Measurements from ENCODE around the gene APOM.
A peak's percentile ranks its signal among the peaks of the same experiment; 100 is the strongest.

The APOM gene

GRCh38 chr6:31642798-31643570 lies 12.7 kb upstream of the APOM start:
- Histone ChIP-seq H3K36me3 (ENCODE audit: control insufficient read depth, insufficient read depth, low read length) (peaks cover 54% of the 10 kb centered on the region), H3K27me3 (ENCODE audit: control insufficient read depth, insufficient read depth, low read length) (no peaks in the 10 kb centered on the region), H3K4me1 (ENCODE audit: control insufficient read depth, insufficient read depth, low read length) (no peaks in the 10 kb centered on the region), H3K27ac (ENCODE audit: low read length) (no peak overlapping the region), H3K9me3 (ENCODE audit: control insufficient read depth, insufficient read depth, low read length) (no peaks in the 10 kb centered on the region), H3K4me3 (ENCODE audit: low read length) (no peak overlapping the region)
- WGBS (ENCODE audit: insufficient coverage, insufficient read length): no CpG with 5 or more reads among the region's 6 CpGs
- DNase-seq (ENCODE audit: low read depth, low spot score): no peak

- WGBS (ENCODE audit: insufficient coverage, insufficient read length): no CpG with 5 or more reads among the region's 17 CpGs
- H3K9me3 ChIP-seq (ENCODE audit: control insufficient read depth, insufficient read depth, low read length): no peaks in the 10 kb centered on the region
- DNase-seq (ENCODE audit: low read depth, low spot score): no peak
- H3K4me1 ChIP-seq (ENCODE audit: control insufficient read depth, insufficient read depth, low read length): no peaks in the 10 kb centered on the region
- H3K27ac ChIP-seq (ENCODE audit: low read length): no peak overlapping the region
- peaks cover 59% of the 10 kb centered on the region for H3K36me3 ChIP-seq (ENCODE audit: control insufficient read depth, insufficient read depth, low read length)
- no peaks in the 10 kb centered on the region for H3K27me3 ChIP-seq (ENCODE audit: control insufficient read depth, insufficient read depth, low read length)
- H3K4me3 ChIP-seq (ENCODE audit: low read length): no peak overlapping the region
Observed at GRCh38 chr6:31643818-31644454, 11.8 kb upstream of the APOM start.

GRCh38 chr6:31645325-31645724 lies 10.4 kb upstream of the APOM start:
- DNase-seq (ENCODE audit: low read depth, low spot score): no peak
- no CpG with 5 or more reads among the region's 9 CpGs for WGBS (ENCODE audit: insufficient coverage, insufficient read length)

GRCh38 chr6:31651602-31652191 lies 4.0 kb upstream of the APOM start:
- Histone ChIP-seq H3K27ac (ENCODE audit: low read length) (no peak overlapping the region), H3K4me1 (ENCODE audit: control insufficient read depth, insufficient read depth, low read length) (no peaks in the 10 kb centered on the region), H3K36me3 (ENCODE audit: control insufficient read depth, insufficient read depth, low read length) (peaks cover 11% of the 10 kb centered on the region; the same call in 1 of the 2 replicates), H3K4me3 (ENCODE audit: low read length) (peak overlapping the region; percentile 90), H3K27me3 (ENCODE audit: control insufficient read depth, insufficient read depth, low read length) (no peaks in the 10 kb centered on the region), H3K9me3 (ENCODE audit: control insufficient read depth, insufficient read depth, low read length) (no peaks in the 10 kb centered on the region)
- whole genome bisulfite sequencing (ENCODE audit: insufficient coverage, insufficient read length): no CpG with 5 or more reads among the region's 29 CpGs
- no peak for DNase-seq (ENCODE audit: low read depth, low spot score)

More at GRCh38 chr6:31645325-31645724, 10.4 kb upstream of the APOM start:
- Histone ChIP-seq H3K27ac (ENCODE audit: low read length) (no peak overlapping the region), H3K4me3 (ENCODE audit: low read length) (no peak overlapping the region), H3K9me3 (ENCODE audit: control insufficient read depth, insufficient read depth, low read length) (no peaks in the 10 kb centered on the region), H3K36me3 (ENCODE audit: control insufficient read depth, insufficient read depth, low read length) (peaks cover 56% of the 10 kb centered on the region), H3K27me3 (ENCODE audit: control insufficient read depth, insufficient read depth, low read length) (no peaks in the 10 kb centered on the region), H3K4me1 (ENCODE audit: control insufficient read depth, insufficient read depth, low read length) (no peaks in the 10 kb centered on the region)

GRCh38 chr6:31652925-31653724 lies 2.6 kb upstream of the APOM start:
- Histone ChIP-seq H3K27ac (ENCODE audit: low read length) (no peak overlapping the region), H3K9me3 (ENCODE audit: control insufficient read depth, insufficient read depth, low read length) (no peaks in the 10 kb centered on the region), H3K27me3 (ENCODE audit: control insufficient read depth, insufficient read depth, low read length) (no peaks in the 10 kb centered on the region), H3K4me3 (ENCODE audit: low read length) (peak overlapping the region; percentile 90; the same call in 1 of the 2 replicates), H3K36me3 (ENCODE audit: control insufficient read depth, insufficient read depth, low read length) (peaks cover 11% of the 10 kb centered on the region; the same call in 1 of the 2 replicates), H3K4me1 (ENCODE audit: control insufficient read depth, insufficient read depth, low read length) (no peaks in the 10 kb centered on the region)
- no CpG with 5 or more reads among the region's 37 CpGs for WGBS (ENCODE audit: insufficient coverage, insufficient read length)
- DNase-seq (ENCODE audit: low read depth, low spot score): no peak

GRCh38 chr6:31654574-31655348 lies 933 bp upstream of the APOM start:
- H3K4me3 ChIP-seq (ENCODE audit: low read length): no peak overlapping the region
- DNase-seq (ENCODE audit: low read depth, low spot score): no peak
- H3K27ac ChIP-seq (ENCODE audit: low read length): no peak overlapping the region
- no peaks in the 10 kb centered on the region for H3K27me3 ChIP-seq (ENCODE audit: control insufficient read depth, insufficient read depth, low read length)
- 0 out of 2 replicates have a peak, but pooled peaks cover 2% of the 10 kb centered on the region for H3K4me1 ChIP-seq (ENCODE audit: control insufficient read depth, insufficient read depth, low read length)
- H3K9me3 ChIP-seq (ENCODE audit: control insufficient read depth, insufficient read depth, low read length): no peaks in the 10 kb centered on the region
- no peaks in the 10 kb centered on the region for H3K36me3 ChIP-seq (ENCODE audit: control insufficient read depth, insufficient read depth, low read length)
- no CpG with 5 or more reads among the region's 8 CpGs for WGBS (ENCODE audit: insufficient coverage, insufficient read length)

- H3K36me3 ChIP-seq (ENCODE audit: control insufficient read depth, insufficient read depth, low read length): 0 out of 2 replicates have a peak, but pooled peaks cover 5% of the 10 kb centered on the region
- 0 out of 2 replicates have a peak, but pooled peaks cover 2% of the 10 kb centered on the region for H3K4me1 ChIP-seq (ENCODE audit: control insufficient read depth, insufficient read depth, low read length)
- WGBS (ENCODE audit: insufficient coverage, insufficient read length): no CpG with 5 or more reads among the region's 6 CpGs
- H3K4me3 ChIP-seq (ENCODE audit: low read length): no peak overlapping the region
- no peak for DNase-seq (ENCODE audit: low read depth, low spot score)
- no peaks in the 10 kb centered on the region for H3K27me3 ChIP-seq (ENCODE audit: control insufficient read depth, insufficient read depth, low read length)
- no peaks in the 10 kb centered on the region for H3K9me3 ChIP-seq (ENCODE audit: control insufficient read depth, insufficient read depth, low read length)
- no peak overlapping the region for H3K27ac ChIP-seq (ENCODE audit: low read length)
Observed at GRCh38 chr6:31657406-31658157, 1.9 kb downstream of the APOM start.

GRCh38 chr6:31658158-31658688 lies 2.5 kb downstream of the APOM start:
- H3K4me3 ChIP-seq (ENCODE audit: low read length): no peak overlapping the region
- H3K27me3 ChIP-seq (ENCODE audit: control insufficient read depth, insufficient read depth, low read length): no peaks in the 10 kb centered on the region
- no peaks in the 10 kb centered on the region for H3K9me3 ChIP-seq (ENCODE audit: control insufficient read depth, insufficient read depth, low read length)
- H3K4me1 ChIP-seq (ENCODE audit: control insufficient read depth, insufficient read depth, low read length): 0 out of 2 replicates have a peak, but pooled peaks cover 2% of the 10 kb centered on the region
- no peak overlapping the region for H3K27ac ChIP-seq (ENCODE audit: low read length)
- no CpG with 5 or more reads among the region's 4 CpGs for WGBS (ENCODE audit: insufficient coverage, insufficient read length)
- DNase-seq (ENCODE audit: low read depth, low spot score): no peak
- 0 out of 2 replicates have a peak, but pooled peaks cover 5% of the 10 kb centered on the region for H3K36me3 ChIP-seq (ENCODE audit: control insufficient read depth, insufficient read depth, low read length)

Measured in iPS DF 6.9 (cell line).